ENCODE data around the gene PLCB3.

The PLCB3 gene

GRCh38 chr11:64268025-64268892, 16.9 kb downstream of the PLCB3 start:
- no peak for DNase-seq

- DNase-seq, result no peak
Measured at GRCh38 chr11:64268893-64269539, 17.7 kb downstream of the PLCB3 start.

GRCh38 chr11:64269540-64270220, 18.4 kb downstream of the PLCB3 start:
- DNase-seq, result peak; percentile 96

GRCh38 chr11:64275031-64275800, 23.9 kb downstream of the PLCB3 start:
- DNase-seq, result no peak

- no peak for DNase-seq
Measured at GRCh38 chr11:64275841-64276240, 24.5 kb downstream of the PLCB3 start.

GRCh38 chr11:64276653-64277431, 25.5 kb downstream of the PLCB3 start:
- no peak for DNase-seq

GRCh38 chr11:64278576-64279190, 27.4 kb downstream of the PLCB3 start:
- no peak for DNase-seq

- no peak for DNase-seq
Measured at GRCh38 chr11:64281957-64282770, 30.8 kb downstream of the PLCB3 start.

GRCh38 chr11:64283092-64283491, 31.8 kb downstream of the PLCB3 start:
- DNase-seq, result no peak

GRCh38 chr11:64284048-64284961, 33.0 kb downstream of the PLCB3 start, which contains the start of gene BAD:
Gene BAD, minus strand, starts transcription at chr11:64284665. Its CDS starts 297 bp downstream, at chr11:64284368.
- DNase-seq, result peak; percentile 90

- DNase-seq, result peak; percentile 90
Measured at GRCh38 chr11:64284962-64285884, 33.9 kb downstream of the PLCB3 start, which contains the start of gene GPR137. Gene GPR137, plus strand, starts transcription at chr11:64285848. Its CDS starts 677 bp downstream, at chr11:64286525.

GRCh38 chr11:64285885-64286800, 34.8 kb downstream of the PLCB3 start:
- DNase-seq, result no peak

GRCh38 chr11:64286801-64287159, 35.5 kb downstream of the PLCB3 start:
- DNase-seq, result no peak

GRCh38 chr11:64287676-64288352, 36.5 kb downstream of the PLCB3 start:
- no peak for DNase-seq

GRCh38 chr11:64288353-64288750, 37.0 kb downstream of the PLCB3 start:
- DNase-seq, result no peak

GRCh38 chr11:64289002-64289564, 37.8 kb downstream of the PLCB3 start:
- no peak for DNase-seq
